Uterus (tissue), 2 donors: Measurements from ENCODE around the gene SLC15A5.

ENCODE experiments used
- CTCF ChIP-seq, 4 experiments: fragments of 200-600 bp in 2 of 4; fragments of 450-650 bp in 2 of 4; sonication (generic) in 2 of 4; IDR thresholded peaks; one replicate each; pipeline ENCODE4 v1.5.1; 2016 to 2019; ENCODE audit warnings: antibody characterized with exemption in 4 of 4, mild to moderate bottlenecking in 2 of 4, moderate library complexity in 1 of 4
- POLR2A ChIP-seq, 2 donors: fragments of 450-650 bp; IDR thresholded peaks; one replicate each; pipeline ENCODE4 v1.6.1; 2016; ENCODE audit warnings: antibody characterized with exemption in 2 of 2, mild to moderate bottlenecking in 1 of 2, moderate library complexity in 1 of 2

GRCh38 chr12:16163146-16163545 is 114.3 kb downstream of the SLC15A5 start:
- TF ChIP-seq CTCF (IDR thresholded peaks at IDR 0.05) (no peak), POLR2A (IDR thresholded peaks at IDR 0.05) (no peak)
